Ascending aorta (tissue), 2 donors: ENCODE measurements around the gene FRMD3. TPM values are rescaled to one million over a fixed set of nuclear protein-coding genes. Genes with fewer than 3 reads are reported as not detected.

ENCODE experiments used
- DNase-seq, 2 donors: peaks; one replicate each; pipeline ENCODE4 v3.0.0-alpha.2; 2019; ENCODE audit warnings: low spot score in 2 of 2
- H3K27ac ChIP-seq, 2 donors: fragments of 200-600 bp; sonication (generic); one replicate each; pipeline ENCODE4 v1.5.1; 2016 to 2017; ENCODE audit warnings: mild to moderate bottlenecking in 1 of 2
- H3K27me3 ChIP-seq: fragments of 200-600 bp; sonication (generic); one replicate; pipeline ENCODE4 v1.5.1; 2017
- H3K36me3 ChIP-seq, 2 donors: fragments of 200-600 bp; sonication (generic); one replicate each; pipeline ENCODE4 v1.5.1; 2016
- H3K4me1 ChIP-seq, 2 donors: fragments of 200-600 bp; sonication (generic); one replicate each; pipeline ENCODE4 v1.5.1; 2016 to 2017; ENCODE audit warnings: mild to moderate bottlenecking in 1 of 2
- H3K4me3 ChIP-seq, 2 donors: fragments of 200-600 bp; sonication (generic); one replicate each; pipeline ENCODE4 v1.5.1; 2016 to 2017; ENCODE audit warnings: mild to moderate bottlenecking in 1 of 2
- H3K9me3 ChIP-seq, 2 donors: fragments of 200-600 bp; sonication (generic); one replicate each; pipeline ENCODE4 v1.5.1; 2016
- CTCF ChIP-seq, 3 experiments: fragments of 200-600 bp in 2 of 3; fragments of 450-650 bp in 1 of 3; sonication (generic) in 2 of 3; IDR thresholded peaks; one replicate each; pipeline ENCODE4 v1.5.1; 2016 to 2019; ENCODE audit warnings: antibody characterized with exemption in 3 of 3, mild to moderate bottlenecking in 1 of 3, moderate library complexity in 1 of 3
- intact Hi-C: fragments of 100-400 bp; cut with DNase I; formaldehyde crosslinking; loops from one replicate; pipeline ENCODE4 v1.15.1; 2023
- total RNA-seq: library from RNA; depleted of rRNA; stranded (reverse); fragments of >200 nt; gene quantifications from one replicate; pipeline ENCODE4 v1.1.0, GENCODE V29; 2016

FRMD3 gene
- total RNA-seq, 1 donor from 2014 or later: 8.5 TPM

- DNase-seq: no peak
- H3K27ac ChIP-seq: no peak overlapping the region
Measured at GRCh38 chr9:83469722-83470121, 68.5 kb downstream of the FRMD3 start.

GRCh38 chr9:83468821-83469220 is 69.4 kb downstream of the FRMD3 start:
- Histone ChIP-seq H3K27ac (no peak overlapping the region), H3K4me3 (no peak overlapping the region), H3K27me3 (no peaks in the 10 kb centered on the region), H3K4me1 (no peaks in the 10 kb centered on the region), H3K9me3 (no peaks in the 10 kb centered on the region), H3K36me3 (no peaks in the 10 kb centered on the region)
- intact Hi-C loops: no loop called here
- no peak for TF ChIP-seq CTCF (IDR thresholded peaks at IDR 0.05)
- DNase-seq: no peak

More at GRCh38 chr9:83469722-83470121, 68.5 kb downstream of the FRMD3 start:
- no peaks in the 10 kb centered on the region for H3K36me3 ChIP-seq
- intact Hi-C loops: no loop called here
- H3K4me3 ChIP-seq: no peak overlapping the region
- H3K4me1 ChIP-seq: no peaks in the 10 kb centered on the region
- no peaks in the 10 kb centered on the region for H3K9me3 ChIP-seq
- no peak for TF ChIP-seq CTCF (IDR thresholded peaks at IDR 0.05)
- H3K27me3 ChIP-seq: no peaks in the 10 kb centered on the region

GRCh38 chr9:83466877-83467276 is 71.3 kb downstream of the FRMD3 start:
- intact Hi-C loops: no loop called here
- Histone ChIP-seq H3K27ac (no peak overlapping the region), H3K4me3 (no peak overlapping the region), H3K4me1 (no peaks in the 10 kb centered on the region), H3K9me3 (no peaks in the 10 kb centered on the region), H3K36me3 (no peaks in the 10 kb centered on the region), H3K27me3 (no peaks in the 10 kb centered on the region)
- no peak for TF ChIP-seq CTCF (IDR thresholded peaks at IDR 0.05)
- DNase-seq: no peak

GRCh38 chr9:83466351-83466750 is 71.8 kb downstream of the FRMD3 start:
- Histone ChIP-seq H3K4me1 (no peaks in the 10 kb centered on the region), H3K27ac (no peak overlapping the region), H3K27me3 (no peaks in the 10 kb centered on the region), H3K9me3 (no peaks in the 10 kb centered on the region), H3K4me3 (no peak overlapping the region), H3K36me3 (no peaks in the 10 kb centered on the region)
- TF ChIP-seq CTCF (IDR thresholded peaks at IDR 0.05): no peak
- intact Hi-C loops: no loop called here
- no peak for DNase-seq

- Histone ChIP-seq H3K27me3 (no peaks in the 10 kb centered on the region), H3K9me3 (no peaks in the 10 kb centered on the region), H3K4me3 (no peak overlapping the region), H3K27ac (no peak overlapping the region), H3K4me1 (no peaks in the 10 kb centered on the region), H3K36me3 (no peaks in the 10 kb centered on the region)
- no peak for TF ChIP-seq CTCF (IDR thresholded peaks at IDR 0.05)
- DNase-seq: no peak
- intact Hi-C loops: no loop called here
Measured at GRCh38 chr9:83459830-83460229, 78.4 kb downstream of the FRMD3 start.

- no peaks in the 10 kb centered on the region for H3K36me3 ChIP-seq
- no peaks in the 10 kb centered on the region for H3K9me3 ChIP-seq
- H3K27me3 ChIP-seq: no peaks in the 10 kb centered on the region
- no peak for DNase-seq
- H3K4me1 ChIP-seq: no peaks in the 10 kb centered on the region
- intact Hi-C loops: no loop called here
- H3K27ac ChIP-seq: no peak overlapping the region
- no peak overlapping the region for H3K4me3 ChIP-seq
- no peak for TF ChIP-seq CTCF (IDR thresholded peaks at IDR 0.05)
Measured at GRCh38 chr9:83458530-83458929, 79.7 kb downstream of the FRMD3 start.
